ENCODE data around the gene DCLRE1B. TPM values are rescaled to one million over a fixed set of nuclear protein-coding genes. Genes with fewer than 3 reads are reported as not detected.

DCLRE1B gene
- total RNA-seq, 1 experiment from 2014 or later: 6.9 TPM

GRCh38 chr1:113957984-113958383 lies 52.9 kb downstream of the DCLRE1B start:
- no peaks in the 10 kb centered on the region for H3K27me3 Mint-ChIP-seq (ENCODE audit: insufficient read depth, unreplicated experiment)
- CTCF ChIA-PET: no interaction called here
- Histone ChIP-seq H3K36me3 (ENCODE audit: control insufficient read depth, insufficient read depth, low read length) (no peaks in the 10 kb centered on the region), H3K9me3 (no peaks in the 10 kb centered on the region), H3K4me1 (no peaks in the 10 kb centered on the region), H3K4me3 (ENCODE audit: low read depth, low read length) (no peak overlapping the region), H3K27me3 (replicated peaks; ENCODE audit: control insufficient read depth, insufficient read depth, low read length) (no peaks in the 10 kb centered on the region)
- intact Hi-C loops (cut with micrococcal nuclease; ENCODE audit: unreplicated experiment): no loop called here
- no TSS peak for BruUV-seq (replicated peaks)
- DNase-seq: no peak
- H3K4me3 Mint-ChIP-seq (ENCODE audit: unreplicated experiment): no peak overlapping the region
- no peaks in the 10 kb centered on the region for H3K9me3 Mint-ChIP-seq (ENCODE audit: unreplicated experiment)
- TF ChIP-seq CTCF (IDR thresholded peaks at IDR 0.05; ENCODE audit: insufficient read depth in 1 of 2, low read depth in 1 of 2, low read length in 1 of 2, severe bottlenecking in 1 of 2, unreplicated experiment in 1 of 2): no peak
- POLR2A ChIA-PET: no interaction called here
- H3K36me3 Mint-ChIP-seq (ENCODE audit: insufficient read depth, unreplicated experiment): peaks cover under 1% of the 10 kb centered on the region
- no peak overlapping the region for H3K27ac Mint-ChIP-seq (ENCODE audit: unreplicated experiment)
- no peaks in the 10 kb centered on the region for H3K4me1 Mint-ChIP-seq (ENCODE audit: low read depth, unreplicated experiment)

- Mint-ChIP-seq H3K4me3 (ENCODE audit: unreplicated experiment) (no peak overlapping the region), H3K36me3 (ENCODE audit: insufficient read depth, unreplicated experiment) (peaks cover 7% of the 10 kb centered on the region), H3K27ac (ENCODE audit: unreplicated experiment) (no peak overlapping the region), H3K4me1 (ENCODE audit: low read depth, unreplicated experiment) (no peaks in the 10 kb centered on the region), H3K9me3 (ENCODE audit: unreplicated experiment) (no peaks in the 10 kb centered on the region), H3K27me3 (ENCODE audit: insufficient read depth, unreplicated experiment) (no peaks in the 10 kb centered on the region)
- H3K4me3 ChIP-seq (ENCODE audit: low read depth, low read length): no peak overlapping the region
- no peaks in the 10 kb centered on the region for H3K9me3 ChIP-seq
- no TSS peak for BruUV-seq (replicated peaks)
- no peaks in the 10 kb centered on the region for H3K4me1 ChIP-seq
- no peak for DNase-seq
- TF ChIP-seq CTCF (IDR thresholded peaks at IDR 0.05; ENCODE audit: insufficient read depth in 1 of 2, low read depth in 1 of 2, low read length in 1 of 2, severe bottlenecking in 1 of 2, unreplicated experiment in 1 of 2): no peak
- no peaks in the 10 kb centered on the region for H3K27me3 ChIP-seq (replicated peaks; ENCODE audit: control insufficient read depth, insufficient read depth, low read length)
- no peaks in the 10 kb centered on the region for H3K36me3 ChIP-seq (ENCODE audit: control insufficient read depth, insufficient read depth, low read length)
- POLR2A ChIA-PET: no interaction called here
- CTCF ChIA-PET: no interaction called here
- intact Hi-C loops (cut with micrococcal nuclease; ENCODE audit: unreplicated experiment): no loop called here
These were observed 53.6 kb downstream of the DCLRE1B start for GRCh38 chr1:113958691-113959090.

- BruUV-seq (replicated peaks): no TSS peak
- Histone ChIP-seq H3K4me1 (no peaks in the 10 kb centered on the region), H3K9me3 (no peaks in the 10 kb centered on the region), H3K27me3 (replicated peaks; ENCODE audit: control insufficient read depth, insufficient read depth, low read length) (no peaks in the 10 kb centered on the region), H3K4me3 (ENCODE audit: low read depth, low read length) (no peak overlapping the region), H3K36me3 (ENCODE audit: control insufficient read depth, insufficient read depth, low read length) (no peaks in the 10 kb centered on the region; the same call in none of the 2 replicates)
- Mint-ChIP-seq H3K36me3 (ENCODE audit: insufficient read depth, unreplicated experiment) (peaks cover 39% of the 10 kb centered on the region), H3K27me3 (ENCODE audit: insufficient read depth, unreplicated experiment) (no peaks in the 10 kb centered on the region), H3K4me3 (ENCODE audit: unreplicated experiment) (no peak overlapping the region), H3K4me1 (ENCODE audit: low read depth, unreplicated experiment) (no peaks in the 10 kb centered on the region), H3K27ac (ENCODE audit: unreplicated experiment) (no peak overlapping the region), H3K9me3 (ENCODE audit: unreplicated experiment) (no peaks in the 10 kb centered on the region)
- no peak for DNase-seq
- no peak for TF ChIP-seq CTCF (IDR thresholded peaks at IDR 0.05; ENCODE audit: insufficient read depth in 1 of 2, low read depth in 1 of 2, low read length in 1 of 2, severe bottlenecking in 1 of 2, unreplicated experiment in 1 of 2)
- ChIA-PET CTCF (interaction anchor here (1.5 kb wide), 1 partner anchor 127 kb away, joined by 5 read pairs; no protein-coding TSS in a partner anchor), POLR2A (no interaction called here)
- intact Hi-C loops (cut with micrococcal nuclease; ENCODE audit: unreplicated experiment): loop anchor here (5.0 kb wide), 1 partner anchor 126 kb away; no protein-coding TSS in a partner anchor
These were observed 58.3 kb downstream of the DCLRE1B start for GRCh38 chr1:113963281-113963906.

Other genes starting within 250 kb of the DCLRE1B start
- 10.4 and 12.7 TPM in 2 replicates for gene PHTF1, start 145.8 kb upstream of the DCLRE1B start, total RNA-seq (2022)
- 7.3 and 11.5 TPM in 2 replicates for gene RSBN1, start 92.8 kb upstream of the DCLRE1B start, total RNA-seq (2022)
- gene PTPN22, start 33.6 kb upstream of the DCLRE1B start, total RNA-seq (2022): not detected in 2 replicates
- 0.09 TPM in 1 of 2 replicates, not detected in the other for gene BCL2L15, start 17.7 kb upstream of the DCLRE1B start, total RNA-seq (2022)
- gene AP4B1, start 527 bp upstream of the DCLRE1B start, total RNA-seq (2022): 9.6 and 10.0 TPM in 2 replicates
- gene HIPK1, start 24.0 kb downstream of the DCLRE1B start, total RNA-seq (2022): 42.6 and 48.2 TPM in 2 replicates
- 29.1 and 36.5 TPM in 2 replicates for gene OLFML3, start 74.1 kb downstream of the DCLRE1B start, total RNA-seq (2022)
- gene SYT6, start 248.5 kb downstream of the DCLRE1B start, total RNA-seq (2022): 0.32 and 0.60 TPM in 2 replicates

All from Caco-2 (cell line).